ENCODE results near the gene CAMTA1.
"Not testable (repeated sequence)": the region's sequence is repeated elsewhere in the genome, so short reads cannot be mapped to it uniquely, and the experiment has no call there.

The CAMTA1 gene

DNA sequence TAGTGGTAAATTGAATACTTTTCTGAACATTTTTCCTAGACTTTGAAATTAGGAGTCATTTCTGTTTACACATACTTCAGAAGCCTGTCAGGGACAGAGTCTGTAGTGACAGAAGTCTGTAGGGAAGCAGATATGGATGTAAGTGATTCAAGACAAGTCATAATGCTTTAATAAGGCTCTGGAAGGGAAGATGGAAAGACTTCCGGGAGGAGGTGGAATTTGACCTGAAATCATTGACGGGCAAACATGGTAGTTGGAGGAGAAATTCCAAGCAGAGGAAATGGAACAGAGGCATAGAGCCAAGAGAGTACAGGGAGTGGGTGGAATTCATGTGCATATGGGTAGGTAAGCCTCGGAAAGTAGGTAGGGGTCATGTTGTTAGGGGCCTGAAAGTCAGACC is 22.5 kb downstream of the CAMTA1 start:
- ATAC-seq: no peak
- TF ChIP-seq ZNF565 (CRISPR knock-in tag; conservative IDR thresholded peaks at IDR 0.05; ENCODE audit: low read depth) (no peak), ZNF70 (CRISPR knock-in tag; IDR thresholded peaks at IDR 0.05) (no peak), ISL1 (CRISPR knock-in tag; IDR thresholded peaks at IDR 0.05) (no peak), PPARA (CRISPR knock-in tag; IDR thresholded peaks at IDR 0.05; ENCODE audit: borderline replicate concordance) (no peak), CSDC2 (CRISPR knock-in tag; IDR thresholded peaks at IDR 0.05) (no peak), TCF4 (CRISPR knock-in tag; IDR thresholded peaks at IDR 0.05; ENCODE audit: borderline replicate concordance) (no peak), POU6F1 (CRISPR knock-in tag; IDR thresholded peaks at IDR 0.05; ENCODE audit: borderline replicate concordance, low read depth) (no peak)

DNA sequence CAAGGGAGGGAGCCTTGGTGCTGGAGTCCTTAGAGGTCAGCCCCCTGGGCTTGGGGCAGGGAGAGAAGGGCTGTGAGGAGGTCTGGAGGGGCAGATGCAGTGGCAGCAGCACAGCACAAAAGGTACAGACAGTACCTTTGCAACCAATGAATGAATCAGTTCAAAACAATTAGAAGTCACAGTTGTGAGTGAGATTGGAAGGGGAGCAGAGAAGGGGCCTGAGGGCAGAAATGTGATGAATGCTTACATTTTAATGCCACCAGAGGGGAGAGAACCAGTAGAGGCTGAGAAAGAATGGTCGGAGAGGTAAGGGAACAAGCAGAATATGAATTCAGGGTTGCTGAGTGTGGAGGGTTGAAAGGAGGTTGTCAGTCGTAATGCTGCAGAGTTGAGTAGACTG is 24.2 kb downstream of the CAMTA1 start:
- no peak for ATAC-seq
- TF ChIP-seq ARNTL (CRISPR knock-in tag; IDR thresholded peaks at IDR 0.05; ENCODE audit: borderline replicate concordance, low read depth) (no peak), PATZ1 (CRISPR knock-in tag; IDR thresholded peaks at IDR 0.05; ENCODE audit: borderline replicate concordance) (no peak), CSDC2 (CRISPR knock-in tag; IDR thresholded peaks at IDR 0.05) (no peak), TOX (CRISPR knock-in tag; IDR thresholded peaks at IDR 0.05; ENCODE audit: borderline replicate concordance) (no peak), ZFP30 (CRISPR knock-in tag; IDR thresholded peaks at IDR 0.05) (no peak), OSR1 (CRISPR knock-in tag; IDR thresholded peaks at IDR 0.05) (no peak), SNAI2 (CRISPR knock-in tag; IDR thresholded peaks at IDR 0.05) (no peak), ZFP3 (CRISPR knock-in tag; IDR thresholded peaks at IDR 0.05) (no peak), PPARA (CRISPR knock-in tag; IDR thresholded peaks at IDR 0.05; ENCODE audit: borderline replicate concordance) (no peak), ZC3H10 (CRISPR knock-in tag; IDR thresholded peaks at IDR 0.05) (no peak), RARB (CRISPR knock-in tag; IDR thresholded peaks at IDR 0.05) (no peak), ZNF70 (CRISPR knock-in tag; IDR thresholded peaks at IDR 0.05) (no peak)
- TF ChIP-seq, protein P1, sequence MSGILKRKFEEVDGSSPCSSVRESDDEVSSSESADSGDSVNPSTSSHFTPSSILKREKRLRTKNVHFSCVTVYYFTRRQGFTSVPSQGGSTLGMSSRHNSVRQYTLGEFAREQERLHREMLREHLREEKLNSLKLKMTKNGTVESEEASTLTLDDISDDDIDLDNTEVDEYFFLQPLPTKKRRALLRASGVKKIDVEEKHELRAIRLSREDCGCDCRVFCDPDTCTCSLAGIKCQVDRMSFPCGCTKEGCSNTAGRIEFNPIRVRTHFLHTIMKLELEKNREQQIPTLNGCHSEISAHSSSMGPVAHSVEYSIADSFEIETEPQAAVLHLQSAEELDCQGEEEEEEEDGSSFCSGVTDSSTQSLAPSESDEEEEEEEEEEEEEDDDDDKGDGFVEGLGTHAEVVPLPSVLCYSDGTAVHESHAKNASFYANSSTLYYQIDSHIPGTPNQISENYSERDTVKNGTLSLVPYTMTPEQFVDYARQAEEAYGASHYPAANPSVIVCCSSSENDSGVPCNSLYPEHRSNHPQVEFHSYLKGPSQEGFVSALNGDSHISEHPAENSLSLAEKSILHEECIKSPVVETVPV (CRISPR knock-in tag; IDR thresholded peaks at IDR 0.05): no peak

GRCh38 chr1:6810146-6810734 is 25.0 kb downstream of the CAMTA1 start:
- ATAC-seq: not testable (repeated sequence)

DNA sequence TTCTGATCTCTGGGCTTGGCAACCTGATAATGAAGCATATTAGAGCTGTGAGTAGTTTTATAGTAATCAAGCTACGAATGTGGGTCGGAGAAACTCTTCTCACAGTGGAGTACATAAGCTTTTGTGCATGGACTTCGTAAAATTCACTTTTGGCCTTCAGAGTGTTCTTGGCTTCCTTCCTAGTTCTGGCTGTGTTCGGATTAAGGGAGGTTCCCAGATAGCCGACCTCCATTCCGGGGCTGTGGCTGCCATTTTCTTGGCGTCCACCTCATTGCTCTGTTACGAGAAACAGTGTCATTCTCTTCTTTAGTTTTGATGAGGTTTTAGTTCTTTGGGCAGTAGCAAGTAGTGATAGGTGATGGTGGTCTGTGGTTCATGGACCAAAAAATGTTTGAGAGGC is 26.3 kb downstream of the CAMTA1 start:
- TF ChIP-seq GLIS3 (CRISPR knock-in tag; IDR thresholded peaks at IDR 0.05): no peak
- TF ChIP-seq, protein P2, sequence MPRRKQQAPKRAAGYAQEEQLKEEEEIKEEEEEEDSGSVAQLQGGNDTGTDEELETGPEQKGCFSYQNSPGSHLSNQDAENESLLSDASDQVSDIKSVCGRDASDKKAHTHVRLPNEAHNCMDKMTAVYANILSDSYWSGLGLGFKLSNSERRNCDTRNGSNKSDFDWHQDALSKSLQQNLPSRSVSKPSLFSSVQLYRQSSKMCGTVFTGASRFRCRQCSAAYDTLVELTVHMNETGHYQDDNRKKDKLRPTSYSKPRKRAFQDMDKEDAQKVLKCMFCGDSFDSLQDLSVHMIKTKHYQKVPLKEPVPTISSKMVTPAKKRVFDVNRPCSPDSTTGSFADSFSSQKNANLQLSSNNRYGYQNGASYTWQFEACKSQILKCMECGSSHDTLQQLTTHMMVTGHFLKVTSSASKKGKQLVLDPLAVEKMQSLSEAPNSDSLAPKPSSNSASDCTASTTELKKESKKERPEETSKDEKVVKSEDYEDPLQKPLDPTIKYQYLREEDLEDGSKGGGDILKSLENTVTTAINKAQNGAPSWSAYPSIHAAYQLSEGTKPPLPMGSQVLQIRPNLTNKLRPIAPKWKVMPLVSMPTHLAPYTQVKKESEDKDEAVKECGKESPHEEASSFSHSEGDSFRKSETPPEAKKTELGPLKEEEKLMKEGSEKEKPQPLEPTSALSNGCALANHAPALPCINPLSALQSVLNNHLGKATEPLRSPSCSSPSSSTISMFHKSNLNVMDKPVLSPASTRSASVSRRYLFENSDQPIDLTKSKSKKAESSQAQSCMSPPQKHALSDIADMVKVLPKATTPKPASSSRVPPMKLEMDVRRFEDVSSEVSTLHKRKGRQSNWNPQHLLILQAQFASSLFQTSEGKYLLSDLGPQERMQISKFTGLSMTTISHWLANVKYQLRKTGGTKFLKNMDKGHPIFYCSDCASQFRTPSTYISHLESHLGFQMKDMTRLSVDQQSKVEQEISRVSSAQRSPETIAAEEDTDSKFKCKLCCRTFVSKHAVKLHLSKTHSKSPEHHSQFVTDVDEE (CRISPR knock-in tag; IDR thresholded peaks at IDR 0.05): no peak
- no peak for TF ChIP-seq ZNF70 (CRISPR knock-in tag; IDR thresholded peaks at IDR 0.05)
- TF ChIP-seq PATZ1 (CRISPR knock-in tag; IDR thresholded peaks at IDR 0.05; ENCODE audit: borderline replicate concordance): no peak
- TF ChIP-seq RARB (CRISPR knock-in tag; IDR thresholded peaks at IDR 0.05): no peak
- no peak for TF ChIP-seq ZNF8 (CRISPR knock-in tag; IDR thresholded peaks at IDR 0.05)
- TF ChIP-seq ZNF565 (CRISPR knock-in tag; conservative IDR thresholded peaks at IDR 0.05; ENCODE audit: low read depth): no peak
- no peak for TF ChIP-seq ZC3H10 (CRISPR knock-in tag; IDR thresholded peaks at IDR 0.05)
- no peak for TF ChIP-seq TCF4 (CRISPR knock-in tag; IDR thresholded peaks at IDR 0.05; ENCODE audit: borderline replicate concordance)
- no peak for ATAC-seq
